Breast epithelium (tissue), 3 donors: ENCODE data around the gene OSBPL6.

ENCODE experiments used
- POLR2A ChIP-seq: fragments of 450-650 bp; IDR thresholded peaks from one replicate; pipeline ENCODE4 v1.6.1; 2016; ENCODE audit warnings: antibody characterized with exemption, mild to moderate bottlenecking, moderate library complexity
- POLR2AphosphoS5 ChIP-seq, 3 donors: sonication (generic); formaldehyde crosslinking; IDR thresholded peaks; one replicate each; pipeline ENCODE4 v1.6.1; 2017; ENCODE audit warnings: antibody characterized with exemption in 3 of 3
- TF ChIP-seq, protein P1 (sequence below), 3 donors: fragments of 450-650 bp; IDR thresholded peaks; one replicate each; pipeline ENCODE4 v1.5.1; 2016 to 2017; ENCODE audit warnings: antibody characterized with exemption in 3 of 3, mild to moderate bottlenecking in 3 of 3, moderate library complexity in 3 of 3

DNA sequence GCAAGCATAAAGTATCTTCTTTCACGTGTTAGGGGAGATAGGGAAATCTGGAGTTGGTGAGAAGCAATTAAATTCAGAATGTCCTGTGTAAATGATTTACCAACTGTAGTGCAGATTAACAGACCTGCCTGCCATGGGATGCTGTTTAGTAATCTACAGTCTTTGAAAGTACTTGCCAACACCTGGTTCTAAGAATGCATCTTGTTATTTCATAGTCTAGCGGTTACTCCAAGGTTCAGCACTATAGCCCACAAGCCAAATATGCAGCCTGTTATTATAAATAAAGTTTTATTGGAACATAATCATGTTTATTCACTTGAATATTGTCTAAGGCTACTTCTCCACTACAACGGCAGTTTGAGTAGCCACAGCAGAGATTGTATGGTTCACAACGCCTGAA lies 100.8 kb downstream of the OSBPL6 start:
- TF ChIP-seq, protein P1, sequence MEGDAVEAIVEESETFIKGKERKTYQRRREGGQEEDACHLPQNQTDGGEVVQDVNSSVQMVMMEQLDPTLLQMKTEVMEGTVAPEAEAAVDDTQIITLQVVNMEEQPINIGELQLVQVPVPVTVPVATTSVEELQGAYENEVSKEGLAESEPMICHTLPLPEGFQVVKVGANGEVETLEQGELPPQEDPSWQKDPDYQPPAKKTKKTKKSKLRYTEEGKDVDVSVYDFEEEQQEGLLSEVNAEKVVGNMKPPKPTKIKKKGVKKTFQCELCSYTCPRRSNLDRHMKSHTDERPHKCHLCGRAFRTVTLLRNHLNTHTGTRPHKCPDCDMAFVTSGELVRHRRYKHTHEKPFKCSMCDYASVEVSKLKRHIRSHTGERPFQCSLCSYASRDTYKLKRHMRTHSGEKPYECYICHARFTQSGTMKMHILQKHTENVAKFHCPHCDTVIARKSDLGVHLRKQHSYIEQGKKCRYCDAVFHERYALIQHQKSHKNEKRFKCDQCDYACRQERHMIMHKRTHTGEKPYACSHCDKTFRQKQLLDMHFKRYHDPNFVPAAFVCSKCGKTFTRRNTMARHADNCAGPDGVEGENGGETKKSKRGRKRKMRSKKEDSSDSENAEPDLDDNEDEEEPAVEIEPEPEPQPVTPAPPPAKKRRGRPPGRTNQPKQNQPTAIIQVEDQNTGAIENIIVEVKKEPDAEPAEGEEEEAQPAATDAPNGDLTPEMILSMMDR (IDR thresholded peaks at IDR 0.05), result no peak
- TF ChIP-seq POLR2AphosphoS5 (IDR thresholded peaks at IDR 0.05) (no peak), POLR2A (no peak)
